ENCODE results near the gene VSX2.

VSX2 gene

GRCh38 chr14:74257941-74258763 lies 18.9 kb downstream of the VSX2 start:
- DNase-seq (ENCODE audit: extremely low read depth, low read depth), result no peak
- TF ChIP-seq CTCF (IDR thresholded peaks at IDR 0.05; ENCODE audit: low read depth, low read length, missing control alignments), result no peak

DNA sequence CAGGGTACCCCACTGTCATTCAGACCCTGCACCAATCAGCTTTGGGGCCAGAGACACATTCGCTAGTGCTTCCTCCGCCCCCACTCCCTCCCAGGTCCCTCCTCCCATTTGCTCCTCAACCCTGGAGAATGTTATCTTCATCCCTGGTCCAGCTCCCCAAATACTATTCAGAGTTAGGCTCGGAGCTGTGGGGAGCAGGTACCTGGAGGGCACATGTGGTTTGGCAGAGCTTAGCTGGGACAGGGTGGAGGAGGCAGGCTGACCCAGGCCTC lies 19.5 kb downstream of the VSX2 start:
- no peak overlapping the region for H3K4me3 ChIP-seq (replicated peaks; ENCODE audit: low read depth, low read length)
- no peak for DNase-seq (ENCODE audit: extremely low read depth, low read depth)
- TF ChIP-seq CTCF (IDR thresholded peaks at IDR 0.05; ENCODE audit: low read depth, low read length, missing control alignments), result no peak

More at GRCh38 chr14:74257941-74258763, 18.9 kb downstream of the VSX2 start:
- peak overlapping the region; percentile 47 for H3K4me3 ChIP-seq (replicated peaks; ENCODE audit: low read depth, low read length)

GRCh38 chr14:74259513-74259912 lies 20.3 kb downstream of the VSX2 start:
- no peak for TF ChIP-seq CTCF (IDR thresholded peaks at IDR 0.05; ENCODE audit: low read depth, low read length, missing control alignments)
- no peak for DNase-seq (ENCODE audit: extremely low read depth, low read depth)
- H3K4me3 ChIP-seq (replicated peaks; ENCODE audit: low read depth, low read length), result no peak overlapping the region

DNA sequence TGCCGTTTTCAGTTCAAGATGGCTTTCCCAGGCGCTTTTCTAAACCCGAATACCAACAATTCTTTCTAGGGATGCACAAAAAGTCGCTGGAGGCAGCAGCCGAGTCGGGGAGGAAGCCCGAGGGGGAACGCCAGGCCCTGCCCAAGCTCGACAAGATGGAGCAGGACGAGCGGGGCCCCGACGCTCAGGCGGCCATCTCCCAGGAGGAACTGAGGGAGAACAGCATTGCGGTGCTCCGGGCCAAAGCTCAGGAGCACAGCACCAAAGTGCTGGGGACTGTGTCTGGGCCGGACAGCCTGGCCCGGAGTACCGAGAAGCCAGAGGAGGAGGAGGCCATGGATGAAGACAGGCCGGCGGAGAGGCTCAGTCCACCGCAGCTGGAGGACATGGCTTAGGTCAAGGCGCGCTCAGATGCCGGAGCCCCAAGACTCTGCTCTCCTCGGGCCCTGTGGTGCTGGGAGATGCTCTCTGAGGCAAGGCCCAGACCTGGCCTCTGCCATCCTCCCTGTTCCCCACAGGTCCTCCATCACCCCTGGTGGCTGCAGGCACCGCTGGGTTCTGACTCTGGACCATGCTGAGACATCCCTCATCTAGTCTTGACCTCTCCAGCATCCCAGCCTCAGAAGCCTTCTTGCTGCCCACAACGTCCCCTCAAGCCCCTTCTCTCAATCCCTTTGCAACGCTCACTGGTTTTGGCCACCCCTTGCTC lies 21.4 kb downstream of the VSX2 start:
- no peak overlapping the region for H3K4me3 ChIP-seq (replicated peaks; ENCODE audit: low read depth, low read length)
- DNase-seq (ENCODE audit: extremely low read depth, low read depth), result no peak
- no peak for TF ChIP-seq CTCF (IDR thresholded peaks at IDR 0.05; ENCODE audit: low read depth, low read length, missing control alignments)

GRCh38 chr14:74261288-74261687 lies 22.0 kb downstream of the VSX2 start:
- H3K4me3 ChIP-seq (replicated peaks; ENCODE audit: low read depth, low read length), result no peak overlapping the region
- DNase-seq (ENCODE audit: extremely low read depth, low read depth), result no peak
- TF ChIP-seq CTCF (IDR thresholded peaks at IDR 0.05; ENCODE audit: low read depth, low read length, missing control alignments), result no peak

- H3K4me3 ChIP-seq (replicated peaks; ENCODE audit: low read depth, low read length), result no peak overlapping the region
- TF ChIP-seq CTCF (IDR thresholded peaks at IDR 0.05; ENCODE audit: low read depth, low read length, missing control alignments), result no peak
- no peak for DNase-seq (ENCODE audit: extremely low read depth, low read depth)
Measured at GRCh38 chr14:74262076-74262475, 22.8 kb downstream of the VSX2 start.
